SK-N-SH treated with all-trans-retinoic acid at 6 μM for 48 hours (cell line): ENCODE measurements around the gene LPP.

Experiments used
- ATAC-seq: fragments of 200-7000 bp; cut with Tn5 transposase; 3 replicates; pipeline ENCODE4 v1.9.1; 2020; ENCODE audit warnings: mild to moderate bottlenecking, moderate library complexity
- ARNTL ChIP-seq: fragments of 450-650 bp; formaldehyde crosslinking; IDR thresholded peaks from 2 replicates; pipeline ENCODE4 v1.5.0; 2020; ENCODE audit warnings: low read depth, mild to moderate bottlenecking, moderate library complexity, borderline replicate concordance
- CSDC2 ChIP-seq: fragments of 250-450 bp; sonication (Bioruptor Pico); IDR thresholded peaks from 2 replicates; pipeline ENCODE4 v1.5.0; 2020; ENCODE audit warnings: mild to moderate bottlenecking, moderate library complexity
- CSRNP3 ChIP-seq: fragments of 250-450 bp; sonication (Bioruptor Pico); IDR thresholded peaks from 2 replicates; pipeline ENCODE4 v1.5.1; 2021; ENCODE audit warnings: mild to moderate bottlenecking, moderate library complexity
- ESRRG ChIP-seq: fragments of 250-450 bp; sonication (Bioruptor Pico); IDR thresholded peaks from 2 replicates; pipeline ENCODE4 v1.6.1; 2021; ENCODE audit warnings: mild to moderate bottlenecking
- GLIS3 ChIP-seq: fragments of 250-450 bp; sonication (Bioruptor Pico); IDR thresholded peaks from 2 replicates; pipeline ENCODE4 v1.5.0; 2020; ENCODE audit warnings: mild to moderate bottlenecking, moderate library complexity
- ISL1 ChIP-seq: fragments of 250-450 bp; sonication (Bioruptor Pico); IDR thresholded peaks from 2 replicates; pipeline ENCODE4 v2.1.2; 2022; ENCODE audit warnings: mild to moderate bottlenecking, moderate library complexity
- OSR1 ChIP-seq: fragments of 250-450 bp; sonication (Bioruptor Pico); IDR thresholded peaks from 2 replicates; pipeline ENCODE4 v1.8.0; 2022; ENCODE audit warnings: moderate library complexity, mild to moderate bottlenecking, inconsistent platforms
- POU6F1 ChIP-seq: fragments of 250-450 bp; sonication (Bioruptor Pico); IDR thresholded peaks from 2 replicates; pipeline ENCODE4 v1.8.0; 2021; ENCODE audit warnings: low read depth, mild to moderate bottlenecking, moderate library complexity, borderline replicate concordance
- PPARA ChIP-seq: fragments of 250-450 bp; sonication (Bioruptor Pico); IDR thresholded peaks from 2 replicates; pipeline ENCODE4 v1.5.0; 2020; ENCODE audit warnings: mild to moderate bottlenecking, borderline replicate concordance
- RARB ChIP-seq: fragments of 250-450 bp; sonication (Bioruptor Pico); IDR thresholded peaks from 2 replicates; pipeline ENCODE4 v1.8.0; 2021; ENCODE audit warnings: mild to moderate bottlenecking, moderate library complexity
- SNAI2 ChIP-seq: fragments of 250-450 bp; sonication (Bioruptor Pico); IDR thresholded peaks from 2 replicates; pipeline ENCODE4 v1.5.0; 2020; ENCODE audit warnings: mild to moderate bottlenecking, moderate library complexity
- TCF4 ChIP-seq: fragments of 250-450 bp; sonication (Bioruptor Pico); IDR thresholded peaks from 2 replicates; pipeline ENCODE4 v1.8.0; 2021; ENCODE audit warnings: mild to moderate bottlenecking, moderate library complexity, borderline replicate concordance
- TOX ChIP-seq: fragments of 250-450 bp; sonication (Bioruptor Pico); IDR thresholded peaks from 2 replicates; pipeline ENCODE4 v1.8.0; 2021; ENCODE audit warnings: mild to moderate bottlenecking, moderate library complexity, borderline replicate concordance
- ZFP30 ChIP-seq: fragments of 450-650 bp; formaldehyde crosslinking; IDR thresholded peaks from 2 replicates; pipeline ENCODE4 v1.5.0; 2022; ENCODE audit warnings: mild to moderate bottlenecking, moderate library complexity
- TF ChIP-seq, protein P1 (sequence below): fragments of 250-450 bp; sonication (Bioruptor Pico); IDR thresholded peaks from 2 replicates; pipeline ENCODE4 v1.8.0; 2020; ENCODE audit warnings: mild to moderate bottlenecking, moderate library complexity, borderline replicate concordance
- TF ChIP-seq, protein P2 (sequence below): fragments of 250-450 bp; sonication (Bioruptor Pico); IDR thresholded peaks from 2 replicates; pipeline ENCODE4 v1.5.1; 2020; ENCODE audit warnings: low read depth, mild to moderate bottlenecking, moderate library complexity
- TF ChIP-seq, protein P3 (sequence below): fragments of 250-450 bp; sonication (Bioruptor Pico); IDR thresholded peaks from 2 replicates; pipeline ENCODE4 v1.5.0; 2020; ENCODE audit warnings: mild to moderate bottlenecking, moderate library complexity

The LPP gene

GRCh38 chr3:188336178-188336577 lies 182.2 kb downstream of the LPP start:
- no peak for ATAC-seq
- TF ChIP-seq CSRNP3 (CRISPR knock-in tag) (no peak), TCF4 (CRISPR knock-in tag) (no peak), POU6F1 (CRISPR knock-in tag) (no peak), RARB (no peak), ISL1 (CRISPR knock-in tag) (no peak), CSDC2 (CRISPR knock-in tag) (no peak), ESRRG (CRISPR knock-in tag) (no peak), GLIS3 (CRISPR knock-in tag) (no peak), OSR1 (no peak)
- TF ChIP-seq, protein P1, sequence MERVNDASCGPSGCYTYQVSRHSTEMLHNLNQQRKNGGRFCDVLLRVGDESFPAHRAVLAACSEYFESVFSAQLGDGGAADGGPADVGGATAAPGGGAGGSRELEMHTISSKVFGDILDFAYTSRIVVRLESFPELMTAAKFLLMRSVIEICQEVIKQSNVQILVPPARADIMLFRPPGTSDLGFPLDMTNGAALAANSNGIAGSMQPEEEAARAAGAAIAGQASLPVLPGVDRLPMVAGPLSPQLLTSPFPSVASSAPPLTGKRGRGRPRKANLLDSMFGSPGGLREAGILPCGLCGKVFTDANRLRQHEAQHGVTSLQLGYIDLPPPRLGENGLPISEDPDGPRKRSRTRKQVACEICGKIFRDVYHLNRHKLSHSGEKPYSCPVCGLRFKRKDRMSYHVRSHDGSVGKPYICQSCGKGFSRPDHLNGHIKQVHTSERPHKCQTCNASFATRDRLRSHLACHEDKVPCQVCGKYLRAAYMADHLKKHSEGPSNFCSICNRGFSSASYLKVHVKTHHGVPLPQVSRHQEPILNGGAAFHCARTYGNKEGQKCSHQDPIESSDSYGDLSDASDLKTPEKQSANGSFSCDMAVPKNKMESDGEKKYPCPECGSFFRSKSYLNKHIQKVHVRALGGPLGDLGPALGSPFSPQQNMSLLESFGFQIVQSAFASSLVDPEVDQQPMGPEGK (CRISPR knock-in tag), result no peak
- TF ChIP-seq, all 23 proteins: peak for 0

- ATAC-seq, result no peak; the same call in 2 of the 3 replicates
- no peak for TF ChIP-seq POU6F1 (CRISPR knock-in tag)
- no peak for TF ChIP-seq ISL1 (CRISPR knock-in tag)
- no peak for TF ChIP-seq CSDC2 (CRISPR knock-in tag)
- no peak for TF ChIP-seq RARB
- TF ChIP-seq, protein P2, sequence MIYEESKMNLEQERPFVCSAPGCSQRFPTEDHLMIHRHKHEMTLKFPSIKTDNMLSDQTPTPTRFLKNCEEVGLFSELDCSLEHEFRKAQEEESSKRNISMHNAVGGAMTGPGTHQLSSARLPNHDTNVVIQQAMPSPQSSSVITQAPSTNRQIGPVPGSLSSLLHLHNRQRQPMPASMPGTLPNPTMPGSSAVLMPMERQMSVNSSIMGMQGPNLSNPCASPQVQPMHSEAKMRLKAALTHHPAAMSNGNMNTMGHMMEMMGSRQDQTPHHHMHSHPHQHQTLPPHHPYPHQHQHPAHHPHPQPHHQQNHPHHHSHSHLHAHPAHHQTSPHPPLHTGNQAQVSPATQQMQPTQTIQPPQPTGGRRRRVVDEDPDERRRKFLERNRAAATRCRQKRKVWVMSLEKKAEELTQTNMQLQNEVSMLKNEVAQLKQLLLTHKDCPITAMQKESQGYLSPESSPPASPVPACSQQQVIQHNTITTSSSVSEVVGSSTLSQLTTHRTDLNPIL (CRISPR knock-in tag), result no peak
- TF ChIP-seq, protein P3, sequence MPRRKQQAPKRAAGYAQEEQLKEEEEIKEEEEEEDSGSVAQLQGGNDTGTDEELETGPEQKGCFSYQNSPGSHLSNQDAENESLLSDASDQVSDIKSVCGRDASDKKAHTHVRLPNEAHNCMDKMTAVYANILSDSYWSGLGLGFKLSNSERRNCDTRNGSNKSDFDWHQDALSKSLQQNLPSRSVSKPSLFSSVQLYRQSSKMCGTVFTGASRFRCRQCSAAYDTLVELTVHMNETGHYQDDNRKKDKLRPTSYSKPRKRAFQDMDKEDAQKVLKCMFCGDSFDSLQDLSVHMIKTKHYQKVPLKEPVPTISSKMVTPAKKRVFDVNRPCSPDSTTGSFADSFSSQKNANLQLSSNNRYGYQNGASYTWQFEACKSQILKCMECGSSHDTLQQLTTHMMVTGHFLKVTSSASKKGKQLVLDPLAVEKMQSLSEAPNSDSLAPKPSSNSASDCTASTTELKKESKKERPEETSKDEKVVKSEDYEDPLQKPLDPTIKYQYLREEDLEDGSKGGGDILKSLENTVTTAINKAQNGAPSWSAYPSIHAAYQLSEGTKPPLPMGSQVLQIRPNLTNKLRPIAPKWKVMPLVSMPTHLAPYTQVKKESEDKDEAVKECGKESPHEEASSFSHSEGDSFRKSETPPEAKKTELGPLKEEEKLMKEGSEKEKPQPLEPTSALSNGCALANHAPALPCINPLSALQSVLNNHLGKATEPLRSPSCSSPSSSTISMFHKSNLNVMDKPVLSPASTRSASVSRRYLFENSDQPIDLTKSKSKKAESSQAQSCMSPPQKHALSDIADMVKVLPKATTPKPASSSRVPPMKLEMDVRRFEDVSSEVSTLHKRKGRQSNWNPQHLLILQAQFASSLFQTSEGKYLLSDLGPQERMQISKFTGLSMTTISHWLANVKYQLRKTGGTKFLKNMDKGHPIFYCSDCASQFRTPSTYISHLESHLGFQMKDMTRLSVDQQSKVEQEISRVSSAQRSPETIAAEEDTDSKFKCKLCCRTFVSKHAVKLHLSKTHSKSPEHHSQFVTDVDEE (CRISPR knock-in tag), result no peak
- TF ChIP-seq ZFP30 (CRISPR knock-in tag), result no peak
- no peak for TF ChIP-seq ESRRG (CRISPR knock-in tag)
- TF ChIP-seq TOX (CRISPR knock-in tag), result no peak
- TF ChIP-seq SNAI2 (CRISPR knock-in tag), result no peak
- TF ChIP-seq, protein P1 (CRISPR knock-in tag), result no peak
- TF ChIP-seq, all 23 proteins: peak for 0
Observed at GRCh38 chr3:188337232-188337631, 183.3 kb downstream of the LPP start.

DNA sequence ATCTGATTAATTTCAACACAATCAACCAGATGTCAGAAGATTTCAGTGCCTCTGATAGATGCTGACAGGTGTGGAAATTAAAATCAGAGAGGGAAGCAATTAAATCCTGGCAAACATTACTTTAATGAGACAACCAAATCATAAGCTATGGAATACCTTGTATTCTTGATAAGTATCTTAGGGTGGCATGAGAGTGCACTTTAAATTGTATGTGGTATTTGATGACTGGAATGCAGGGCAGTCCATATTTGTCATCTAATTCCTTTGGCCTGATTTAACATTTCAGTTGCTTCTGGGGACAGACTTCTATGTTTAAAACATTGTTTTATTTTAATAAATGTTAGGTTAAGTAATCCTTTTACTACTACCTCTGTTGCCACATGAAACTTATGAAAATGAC lies 184.1 kb downstream of the LPP start:
- peak; percentile 75 for ATAC-seq
- no peak for TF ChIP-seq ARNTL (CRISPR knock-in tag)
- no peak for TF ChIP-seq PPARA
- no peak for TF ChIP-seq ESRRG (CRISPR knock-in tag)
- no peak for TF ChIP-seq POU6F1 (CRISPR knock-in tag)
- no peak for TF ChIP-seq OSR1
- TF ChIP-seq ISL1 (CRISPR knock-in tag), result peak; percentile 69
- TF ChIP-seq, all 23 proteins: peak for 1
